ENCODE measurements around the gene FAM3A.

Gene FAM3A

GRCh38 chrX:154462396-154462795 is 53.6 kb downstream of the FAM3A start:
- DNase-seq (ENCODE audit: low read depth in 3 of 3): no peak

DNA sequence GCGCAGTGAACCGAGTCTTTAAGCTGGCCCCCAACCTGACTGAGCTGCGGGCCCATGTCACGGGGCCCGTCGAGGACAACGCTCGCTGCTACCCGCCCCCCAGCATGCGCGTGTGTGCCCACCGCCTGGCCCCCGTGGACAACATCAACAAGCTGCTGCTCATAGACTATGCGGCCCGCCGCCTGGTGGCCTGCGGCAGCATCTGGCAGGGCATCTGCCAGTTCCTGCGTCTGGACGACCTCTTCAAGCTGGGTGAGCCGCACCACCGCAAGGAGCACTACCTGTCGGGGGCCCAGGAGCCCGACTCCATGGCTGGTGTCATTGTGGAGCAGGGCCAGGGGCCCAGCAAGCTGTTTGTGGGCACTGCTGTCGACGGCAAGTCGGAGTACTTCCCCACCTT is 55.7 kb downstream of the FAM3A start:
- DNase-seq (ENCODE audit: low read depth in 3 of 3): no peak

DNA sequence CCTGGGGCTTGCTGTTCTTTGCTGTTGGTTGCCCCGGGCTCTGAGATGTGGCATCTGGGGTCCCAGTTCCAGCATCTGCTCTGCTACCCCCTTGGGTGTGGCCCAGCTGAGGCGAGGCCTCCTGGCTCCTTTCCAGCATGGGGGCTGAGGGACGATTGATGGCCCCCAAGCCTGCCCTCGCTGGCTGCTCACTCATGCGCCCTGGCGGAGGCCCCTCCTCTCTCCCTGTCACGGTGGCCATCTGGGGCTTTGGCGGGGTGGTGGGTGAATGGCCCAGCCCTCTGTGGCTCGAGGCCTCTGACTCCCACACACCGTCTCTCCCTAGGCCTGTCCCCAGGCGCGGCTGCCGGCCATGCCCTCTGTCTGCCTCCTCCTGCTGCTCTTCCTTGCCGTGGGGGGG is 56.2 kb downstream of the FAM3A start:
- no peak for DNase-seq (ENCODE audit: low read depth in 3 of 3)

DNA sequence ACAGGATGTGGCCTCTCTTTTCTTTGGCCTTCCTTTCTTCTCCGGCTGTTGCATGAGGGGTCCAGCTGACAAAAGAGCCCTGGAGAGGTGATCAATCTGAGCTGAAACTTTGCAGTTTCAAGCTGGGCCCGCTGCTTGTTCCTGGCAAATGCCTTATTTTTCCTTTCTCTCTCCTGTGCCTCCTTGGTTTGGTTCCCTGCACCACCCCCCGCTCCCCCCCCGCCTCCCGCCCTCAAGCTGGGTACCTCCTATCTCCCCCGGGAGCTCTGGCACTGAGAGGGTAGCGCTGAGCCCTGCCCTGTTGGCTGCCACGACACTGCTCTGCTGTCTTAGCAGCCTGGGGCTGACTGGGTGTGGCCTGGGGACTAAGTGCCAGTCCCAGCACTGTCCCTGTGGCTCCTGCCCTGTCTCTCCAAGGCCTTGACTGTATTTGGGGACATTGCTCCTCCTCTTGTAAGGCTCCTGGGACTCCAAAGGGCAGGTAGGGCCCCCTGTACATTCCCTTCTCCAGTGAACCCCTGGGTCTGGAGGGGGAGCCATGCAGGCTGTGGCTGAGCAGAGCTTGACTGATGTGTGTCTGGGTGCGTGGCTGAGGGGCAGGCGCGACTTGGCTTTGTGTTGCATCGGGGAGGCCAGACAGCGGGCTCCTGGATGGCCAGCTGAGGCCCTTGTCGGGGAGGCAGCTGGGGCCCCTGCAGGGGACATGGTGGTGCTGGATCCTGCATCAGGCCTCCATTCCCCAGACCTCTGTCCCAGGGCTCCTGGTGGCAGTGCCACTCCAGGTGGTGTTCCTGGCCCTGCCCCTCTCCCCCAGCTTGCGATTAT is 56.9 kb downstream of the FAM3A start:
- DNase-seq (ENCODE audit: low read depth in 3 of 3): no peak

DNA sequence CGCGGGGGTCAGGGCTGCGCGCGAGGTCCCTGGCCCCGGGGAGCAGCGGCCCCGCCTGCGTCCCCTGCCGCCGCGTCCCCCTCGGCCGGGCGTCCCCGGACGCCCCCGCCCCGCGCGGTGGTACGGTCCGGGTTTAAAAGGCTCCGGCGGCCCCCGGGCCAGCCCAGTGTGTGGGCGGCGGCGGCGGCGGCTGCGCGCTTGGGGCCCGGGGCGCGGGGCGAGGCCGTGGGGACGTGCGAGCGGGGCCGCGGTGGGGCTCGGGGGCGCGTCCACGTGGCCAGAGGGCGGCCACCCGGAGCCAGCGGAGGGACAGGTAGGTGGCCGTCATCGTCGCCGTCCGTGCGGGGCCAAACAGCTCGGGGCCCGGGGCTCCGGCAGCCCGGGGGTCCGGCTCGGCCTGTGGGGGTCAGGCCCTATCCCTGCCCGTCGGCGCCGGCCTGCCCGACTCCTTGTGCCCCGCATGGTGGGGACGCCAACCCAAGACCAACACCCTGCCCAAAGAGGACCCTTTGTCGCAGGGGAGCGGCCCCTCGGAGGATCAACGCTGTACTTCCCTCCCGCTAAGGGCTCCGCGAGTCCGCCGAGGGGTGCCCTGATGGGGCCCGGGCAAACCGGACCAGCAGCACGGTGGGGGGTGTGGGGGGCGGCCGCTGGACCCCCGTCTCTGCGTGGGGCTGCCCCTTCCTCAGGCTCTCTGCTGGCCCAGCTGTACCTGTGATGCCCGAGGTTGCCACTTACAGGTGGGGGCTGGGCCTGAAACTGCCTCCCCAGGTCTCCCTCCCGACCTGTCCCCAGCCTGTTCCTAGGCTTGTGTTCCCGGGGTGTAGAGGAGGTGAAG is 57.7 kb downstream of the FAM3A start, which contains the start of gene PLXNA3:
PLXNA3 (plus strand) TSS at position 166 of the 838 bp plus-strand sequence. CDS start 1,903 bp downstream, outside the sequence.
- peak; percentile 26 to 47 (median 44) for DNase-seq (ENCODE audit: low read depth in 3 of 3)

GRCh38 chrX:154457491-154458115 is 58.4 kb downstream of the FAM3A start:
- DNase-seq (ENCODE audit: low read depth in 3 of 3): peak in 2 of 3 experiments; percentile 19 to 23
